HG02642 (cell line): Measurements from ENCODE around the gene SLC7A8.
"Not testable (repeated sequence)": the region's sequence is repeated elsewhere in the genome, so short reads cannot be mapped to it uniquely, and the experiment has no call there.

Experiments used
- ATAC-seq: cut with Tn5 transposase; IDR thresholded peaks from one replicate; pipeline ENCODE4 v1.9.1; 2021; ENCODE audit warnings: mild to moderate bottlenecking; ENCODE audit not compliant: unreplicated experiment, poor library complexity

The SLC7A8 gene

GRCh38 chr14:23118506-23119362 is 64.7 kb downstream of the SLC7A8 start, which contains the start of gene CEBPE:
CEBPE (minus strand) TSS chr14:23119255; CDS start chr14:23119091, 164 bp downstream.
- ATAC-seq: no peak

GRCh38 chr14:23117371-23118020 is 66.0 kb downstream of the SLC7A8 start:
- no peak for ATAC-seq

GRCh38 chr14:23115918-23116317 is 67.5 kb downstream of the SLC7A8 start:
- ATAC-seq: no peak

- ATAC-seq: no peak
Observed at GRCh38 chr14:23115039-23115731, 68.3 kb downstream of the SLC7A8 start.

GRCh38 chr14:23114669-23115038 is 68.8 kb downstream of the SLC7A8 start:
- no peak for ATAC-seq

- ATAC-seq: no peak
Observed at GRCh38 chr14:23114120-23114458, 69.4 kb downstream of the SLC7A8 start.

GRCh38 chr14:23113431-23114119 is 69.9 kb downstream of the SLC7A8 start:
- ATAC-seq: no peak

- ATAC-seq: no peak
Observed at GRCh38 chr14:23112359-23113178, 70.9 kb downstream of the SLC7A8 start.

- no peak for ATAC-seq
Observed at GRCh38 chr14:23110579-23111365, 72.7 kb downstream of the SLC7A8 start.

GRCh38 chr14:23109769-23110168 is 73.7 kb downstream of the SLC7A8 start:
- no peak for ATAC-seq

GRCh38 chr14:23108169-23108568 is 75.3 kb downstream of the SLC7A8 start:
- not testable (repeated sequence) for ATAC-seq

- ATAC-seq: not testable (repeated sequence)
Observed at GRCh38 chr14:23107620-23108019, 75.8 kb downstream of the SLC7A8 start.

- no peak for ATAC-seq
Observed at GRCh38 chr14:23106747-23107045, 76.8 kb downstream of the SLC7A8 start.

GRCh38 chr14:23105348-23105824 is 78.1 kb downstream of the SLC7A8 start:
- ATAC-seq: no peak

GRCh38 chr14:23104591-23105347 is 78.7 kb downstream of the SLC7A8 start, which contains the start of gene CIROP:
CIROP (minus strand) TSS chr14:23104989; CDS start chr14:23104920, 69 bp downstream.
- ATAC-seq: no peak

GRCh38 chr14:23104070-23104590 is 79.3 kb downstream of the SLC7A8 start:
- no peak for ATAC-seq

GRCh38 chr14:23103581-23103980 is 79.9 kb downstream of the SLC7A8 start:
- ATAC-seq: no peak

GRCh38 chr14:23102801-23103200 is 80.7 kb downstream of the SLC7A8 start:
- ATAC-seq: no peak
